ENCODE results near the gene FOXN3. TPM values are rescaled to one million over a fixed set of nuclear protein-coding genes. Genes with fewer than 3 reads are reported as not detected.

Gene FOXN3
- total and polyA plus RNA-seq, 2 donors (not counting 3 experiments of a cell fraction or from before 2014, with no cell fraction given), result 16.9 to 41.8 TPM

DNA sequence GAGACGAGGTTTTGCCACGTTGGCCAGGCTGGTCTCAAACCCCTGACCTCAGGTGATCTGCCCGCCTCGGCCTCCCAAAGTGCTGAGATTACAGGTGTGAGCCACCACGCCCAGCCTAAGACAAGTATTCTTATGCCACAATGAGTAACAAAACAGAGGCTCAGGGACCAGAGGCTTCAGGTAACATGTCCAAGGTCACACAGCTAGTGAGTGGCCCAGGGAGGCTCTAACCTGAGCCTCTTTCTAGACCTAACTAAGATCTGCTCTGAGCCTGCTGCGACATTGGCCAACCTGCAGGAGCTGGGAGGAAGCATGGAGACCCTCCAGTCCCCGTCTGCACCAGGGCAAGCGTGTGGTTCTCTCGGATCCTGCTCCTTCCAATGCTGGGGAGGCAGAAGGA lies 77.9 kb downstream of the FOXN3 start:
- BruUV-seq (replicated peaks), result no TSS peak
- no peak overlapping the region for H3K9ac ChIP-seq (replicated peaks; ENCODE audit: extremely low read depth, insufficient read depth, low read length)
- intact Hi-C loops (cut with micrococcal nuclease) (no loop called here), dilution Hi-C loops (cut with MboI; ENCODE audit: extremely low pct_ligation_motif_present, low sequenced_read_pairs) (no loop called here)
- no peaks in the 10 kb centered on the region for H3K4me1 ChIP-seq (ENCODE audit: control insufficient read depth, extremely low read depth, insufficient read depth, low read length)
- H3K36me3 ChIP-seq (ENCODE audit: control insufficient read depth in 2 of 2, extremely low read depth in 1 of 2, insufficient read depth in 2 of 2, low read length in 2 of 2), result no peaks in the 10 kb centered on the region
- no peaks in the 10 kb centered on the region for H4K20me1 ChIP-seq (replicated peaks; ENCODE audit: control insufficient read depth, extremely low read depth, insufficient read depth, low read length)
- no peak overlapping the region for H2AFZ ChIP-seq (ENCODE audit: low read depth, low read length)
- DNase-seq (ENCODE audit: low read depth, low spot score) (no peak), FAIRE-seq (no peak)
- CTCF ChIA-PET, result no interaction called here
- POLR2A ChIA-PET, result no interaction called here
- H3K9me1 ChIP-seq (replicated peaks; ENCODE audit: control insufficient read depth, extremely low read depth, insufficient read depth, low read length), result no peaks in the 10 kb centered on the region
- H3K9me3 ChIP-seq (replicated peaks; ENCODE audit: control insufficient read depth, insufficient read depth, low read length), result no peaks in the 10 kb centered on the region
- H3K79me2 ChIP-seq (ENCODE audit: control insufficient read depth, insufficient read depth, low read length), result no peaks in the 10 kb centered on the region
- H3K4me3 ChIP-seq (replicated peaks in 1 of 3; ENCODE audit: insufficient read depth in 1 of 3, low read depth in 1 of 3, low read length in 3 of 3), result no peak overlapping the region
- H3K4me2 ChIP-seq (ENCODE audit: insufficient read depth, low read length), result no peak overlapping the region
- TF ChIP-seq EZH2 (IDR thresholded peaks at IDR 0.05; ENCODE audit: borderline replicate concordance, low read depth, low read length, severe bottlenecking) (no peak), POLR2AphosphoS5 (IDR thresholded peaks at IDR 0.05; ENCODE audit: insufficient read depth, low read depth, low read length) (no peak), MYC (IDR thresholded peaks at IDR 0.05; ENCODE audit: low read depth, low read length) (no peak), JUN (IDR thresholded peaks at IDR 0.05; ENCODE audit: borderline replicate concordance, insufficient read depth, insufficient read length, low read depth) (no peak), GATA2 (IDR thresholded peaks at IDR 0.05; ENCODE audit: insufficient read depth, insufficient read length, low read depth, low read length) (no peak), POLR2A (IDR thresholded peaks at IDR 0.05; ENCODE audit: low read depth, low read length) (no peak), FOS (IDR thresholded peaks at IDR 0.05; ENCODE audit: borderline replicate concordance, insufficient read depth, low read length) (no peak)
- TF ChIP-seq, protein P1, sequence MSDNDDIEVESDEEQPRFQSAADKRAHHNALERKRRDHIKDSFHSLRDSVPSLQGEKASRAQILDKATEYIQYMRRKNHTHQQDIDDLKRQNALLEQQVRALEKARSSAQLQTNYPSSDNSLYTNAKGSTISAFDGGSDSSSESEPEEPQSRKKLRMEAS (IDR thresholded peaks at IDR 0.05; ENCODE audit: insufficient read depth, insufficient read length), result no peak
- TF ChIP-seq, protein P2, sequence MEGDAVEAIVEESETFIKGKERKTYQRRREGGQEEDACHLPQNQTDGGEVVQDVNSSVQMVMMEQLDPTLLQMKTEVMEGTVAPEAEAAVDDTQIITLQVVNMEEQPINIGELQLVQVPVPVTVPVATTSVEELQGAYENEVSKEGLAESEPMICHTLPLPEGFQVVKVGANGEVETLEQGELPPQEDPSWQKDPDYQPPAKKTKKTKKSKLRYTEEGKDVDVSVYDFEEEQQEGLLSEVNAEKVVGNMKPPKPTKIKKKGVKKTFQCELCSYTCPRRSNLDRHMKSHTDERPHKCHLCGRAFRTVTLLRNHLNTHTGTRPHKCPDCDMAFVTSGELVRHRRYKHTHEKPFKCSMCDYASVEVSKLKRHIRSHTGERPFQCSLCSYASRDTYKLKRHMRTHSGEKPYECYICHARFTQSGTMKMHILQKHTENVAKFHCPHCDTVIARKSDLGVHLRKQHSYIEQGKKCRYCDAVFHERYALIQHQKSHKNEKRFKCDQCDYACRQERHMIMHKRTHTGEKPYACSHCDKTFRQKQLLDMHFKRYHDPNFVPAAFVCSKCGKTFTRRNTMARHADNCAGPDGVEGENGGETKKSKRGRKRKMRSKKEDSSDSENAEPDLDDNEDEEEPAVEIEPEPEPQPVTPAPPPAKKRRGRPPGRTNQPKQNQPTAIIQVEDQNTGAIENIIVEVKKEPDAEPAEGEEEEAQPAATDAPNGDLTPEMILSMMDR (IDR thresholded peaks at IDR 0.05; ENCODE audit: extremely low read depth in 1 of 2, insufficient read depth in 1 of 2, low read depth in 1 of 2, low read length in 2 of 2), result no peak
- H3K27ac ChIP-seq (ENCODE audit: insufficient read depth, low read depth, low read length), result no peak overlapping the region
- H3K27me3 ChIP-seq (ENCODE audit: control insufficient read depth in 2 of 2, insufficient read depth in 2 of 2, low read length in 2 of 2), result no peaks in the 10 kb centered on the region
